GM19324 (cell line): ENCODE results near the gene GAGE12J.
"Not testable (repeated sequence)": the region's sequence is repeated elsewhere in the genome, so short reads cannot be mapped to it uniquely, and the experiment has no call there.

Experiments used
- ATAC-seq: cut with Tn5 transposase; IDR thresholded peaks from one replicate; pipeline ENCODE4 v1.9.1; 2021; ENCODE audit warnings: mild to moderate bottlenecking, moderate library complexity; ENCODE audit not compliant: unreplicated experiment, low FRiP score

GAGE12J gene

DNA sequence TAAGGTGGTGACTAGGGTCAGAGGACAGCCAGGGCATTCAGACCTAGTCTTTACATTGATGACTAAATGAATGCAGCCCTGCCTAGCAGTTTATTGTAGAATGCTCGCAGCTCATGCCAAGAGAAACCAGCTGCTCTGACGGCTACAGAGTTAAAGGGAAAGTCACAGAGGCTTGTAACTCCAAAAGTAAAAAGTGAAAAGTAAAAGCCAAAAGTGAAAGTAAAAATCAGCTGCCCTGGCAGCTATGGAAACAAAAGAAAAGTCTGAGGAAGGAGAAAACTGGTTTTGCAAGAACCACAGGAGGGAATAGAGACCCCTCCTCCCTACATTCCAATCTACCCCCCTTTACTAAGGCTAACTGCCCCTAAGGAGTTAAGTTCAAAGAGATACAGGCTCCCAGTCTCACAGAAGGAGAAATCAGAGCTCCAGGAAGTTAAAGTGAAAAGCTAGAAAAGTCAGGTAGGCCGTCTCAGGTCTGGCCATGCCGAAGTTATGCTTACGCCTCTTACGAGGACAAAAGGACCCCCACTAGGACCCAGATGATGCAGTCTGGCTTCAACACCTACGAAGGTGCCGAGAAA, 12.3 kb upstream of the GAGE12J start:
- no peak for ATAC-seq

- ATAC-seq, result no peak
Measured at GRCh38 chrX:49310371-49310770, 11.5 kb upstream of the GAGE12J start.

DNA sequence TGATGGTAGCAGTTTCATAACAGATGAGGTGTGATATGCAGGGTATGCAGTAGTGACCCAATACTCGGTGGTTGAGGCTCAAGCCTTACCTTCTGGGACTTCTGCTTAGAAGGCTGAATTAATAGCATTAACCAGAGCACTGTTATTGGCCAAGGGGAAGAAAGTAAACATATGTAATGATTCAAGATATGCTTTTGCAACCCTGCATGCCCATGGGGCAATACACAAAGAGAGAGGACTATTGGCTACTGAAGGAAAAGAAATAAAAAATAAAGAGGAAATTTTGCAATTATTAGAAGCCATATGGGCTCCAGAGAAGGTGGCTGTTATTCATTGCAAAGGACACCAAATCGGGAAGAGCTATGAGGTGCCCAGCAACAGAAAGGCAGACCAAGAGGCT, 9.7 kb upstream of the GAGE12J start:
- no peak for ATAC-seq

DNA sequence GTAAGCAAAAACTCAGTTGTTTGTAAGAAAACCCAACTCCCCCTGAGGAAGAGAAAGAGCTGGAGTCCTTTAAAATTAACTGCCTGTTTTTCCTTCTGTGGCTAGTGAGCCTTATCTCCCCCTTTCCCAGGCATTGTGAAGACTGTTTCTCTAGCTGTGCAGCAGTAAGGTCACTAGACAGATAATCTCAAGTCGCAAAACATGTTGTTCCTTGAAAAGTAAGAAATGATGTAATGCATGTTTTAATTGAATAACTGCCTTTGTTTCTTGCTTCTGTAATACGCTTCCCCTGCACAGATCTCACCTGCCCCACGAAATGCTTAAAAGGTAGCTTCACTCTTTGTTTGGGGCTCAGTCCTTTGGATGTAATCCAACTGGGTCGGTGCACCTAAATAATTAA, 5.8 kb upstream of the GAGE12J start:
- no peak for ATAC-seq

DNA sequence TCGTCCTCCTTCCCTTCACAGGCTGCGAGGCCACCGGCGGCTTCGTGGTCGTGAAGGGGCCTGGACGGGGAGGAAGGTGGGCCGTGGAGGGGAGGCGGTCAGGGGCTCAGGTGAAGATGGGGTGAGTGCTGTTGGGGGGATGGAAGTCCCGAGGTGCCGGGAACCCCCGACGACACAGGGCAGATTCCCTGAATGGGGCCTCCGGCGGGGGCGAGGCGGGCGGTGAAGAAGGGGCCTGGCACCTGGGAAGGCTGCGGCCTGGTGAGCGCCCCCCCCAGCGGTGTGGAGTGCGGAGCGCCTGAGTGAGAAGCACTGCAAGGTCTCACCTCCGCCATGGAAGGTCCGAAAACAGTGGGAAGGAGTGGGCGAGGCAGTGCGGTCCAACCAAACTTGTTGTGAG, 429 bp downstream of the GAGE12J start:
- not testable (repeated sequence) for ATAC-seq

GRCh38 chrX:49323735-49324134, 1.9 kb downstream of the GAGE12J start:
- ATAC-seq, result not testable (repeated sequence)

GRCh38 chrX:49330421-49330820, 8.6 kb downstream of the GAGE12J start:
- not testable (repeated sequence) for ATAC-seq

DNA sequence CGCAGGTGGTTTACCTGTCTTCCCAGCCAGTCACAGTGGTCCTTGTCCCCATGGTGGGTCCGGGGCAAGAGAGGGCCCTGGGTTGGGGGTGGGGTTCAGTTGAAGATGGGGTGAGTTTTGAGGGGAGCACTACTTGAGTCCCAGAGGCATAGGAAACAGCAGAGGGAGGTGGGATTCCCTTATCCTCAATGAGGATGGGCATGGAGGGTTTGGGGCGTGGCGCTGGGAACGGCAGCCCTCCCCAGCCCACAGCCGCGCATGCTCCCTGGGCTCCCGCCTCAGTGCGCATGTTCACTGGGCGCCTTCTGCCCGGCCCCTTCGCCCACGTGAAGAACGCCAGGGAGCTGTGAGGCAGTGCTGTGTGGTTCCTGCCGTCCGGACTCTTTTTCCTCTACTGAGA, 9.4 kb downstream of the GAGE12J start, which contains the start of gene GAGE13:
Gene GAGE13, plus strand, starts transcription at position 301 of the 400 bp plus-strand sequence. CDS start 1,156 bp downstream, outside the sequence.
- ATAC-seq, result not testable (repeated sequence)

DNA sequence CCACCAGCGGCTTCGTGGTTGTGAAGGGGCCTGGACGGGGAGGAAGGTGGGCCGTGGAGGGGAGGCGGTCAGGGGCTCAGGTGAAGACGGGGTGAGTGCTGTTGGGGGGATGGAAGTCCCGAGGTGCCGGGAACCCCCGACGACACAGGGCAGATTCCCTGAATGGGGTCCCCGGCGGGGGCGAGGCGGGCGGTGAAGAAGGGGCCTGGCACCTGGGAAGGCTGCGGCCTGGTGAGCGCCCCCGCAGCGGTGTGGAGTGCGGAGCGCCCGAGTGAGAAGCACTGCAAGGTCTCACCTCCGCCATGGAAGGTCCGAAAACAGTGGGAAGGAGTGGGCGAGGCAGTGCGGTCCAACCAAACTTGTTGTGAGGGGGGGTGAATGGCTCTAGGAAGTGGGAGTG, 10.0 kb downstream of the GAGE12J start:
- not testable (repeated sequence) for ATAC-seq

DNA sequence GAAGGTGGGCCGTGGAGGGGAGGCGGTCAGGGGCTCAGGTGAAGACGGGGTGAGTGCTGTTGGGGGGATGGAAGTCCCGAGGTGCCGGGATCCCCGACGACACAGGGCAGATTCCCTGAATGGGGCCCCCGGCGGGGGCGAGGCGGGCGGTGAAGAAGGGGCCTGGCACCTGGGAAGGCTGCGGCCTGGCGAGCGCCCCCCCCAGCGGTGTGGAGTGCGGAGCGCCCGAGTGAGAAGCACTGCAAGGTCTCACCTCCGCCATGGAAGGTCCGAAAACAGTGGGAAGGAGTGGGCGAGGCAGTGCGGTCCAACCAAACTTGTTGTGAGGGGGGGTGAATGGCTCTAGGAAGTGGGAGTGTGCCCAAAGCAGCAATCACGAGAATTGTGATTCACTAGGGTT, 19.6 kb downstream of the GAGE12J start:
- not testable (repeated sequence) for ATAC-seq

GRCh38 chrX:49344496-49345175, 22.8 kb downstream of the GAGE12J start:
- not testable (repeated sequence) for ATAC-seq

GRCh38 chrX:49345402-49345801, 23.6 kb downstream of the GAGE12J start:
- ATAC-seq, result not testable (repeated sequence)

DNA sequence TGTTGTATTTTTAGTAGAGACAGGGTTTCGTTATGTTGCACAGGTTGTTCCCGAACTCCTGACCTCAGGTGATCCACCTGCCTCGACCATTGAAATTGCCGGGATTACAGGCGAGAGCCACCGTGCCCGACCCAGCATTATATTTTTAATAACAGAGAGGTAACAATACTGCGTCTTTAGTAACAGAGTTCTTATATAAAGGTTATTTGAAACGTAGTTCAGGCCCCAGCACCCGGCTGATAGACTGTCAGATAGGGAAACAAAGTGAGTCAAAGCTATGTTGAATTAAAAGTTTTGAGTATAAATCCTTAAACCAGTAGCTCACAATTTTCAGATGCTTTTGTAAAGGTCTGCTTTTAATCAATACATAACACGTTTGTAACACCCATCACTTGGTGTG, 24.3 kb downstream of the GAGE12J start:
- not testable (repeated sequence) for ATAC-seq
